ENCODE data around the gene VEPH1.

The VEPH1 gene

GRCh38 chr3:157398598-157398997, 104.6 kb downstream of the VEPH1 start:
- Histone ChIP-seq H3K27me3 (ENCODE audit: insufficient read depth, poor library complexity, severe bottlenecking) (peaks cover 6% of the 10 kb centered on the region), H3K27ac (replicated peaks) (no peak overlapping the region), H3K4me3 (replicated peaks; ENCODE audit: insufficient read depth, low read length) (no peak overlapping the region)
- no peak for DNase-seq (ENCODE audit: low read depth in 1 of 2, low spot score in 1 of 2)
- TF ChIP-seq REST (IDR thresholded peaks at IDR 0.05; ENCODE audit: insufficient replicate concordance, low read depth) = no peak
- TF ChIP-seq CTCF (IDR thresholded peaks at IDR 0.05; ENCODE audit: insufficient read depth, low read length) = no peak
- TF ChIP-seq POLR2AphosphoS5 (IDR thresholded peaks at IDR 0.05; ENCODE audit: low read depth) = no peak
- TF ChIP-seq SPI1 (IDR thresholded peaks at IDR 0.05; ENCODE audit: borderline replicate concordance, low read depth) = no peak
- no peak for TF ChIP-seq GABPA (IDR thresholded peaks at IDR 0.05; ENCODE audit: low read depth)

GRCh38 chr3:157394411-157394810, 108.8 kb downstream of the VEPH1 start:
- no peak for DNase-seq (ENCODE audit: low read depth in 1 of 2, low spot score in 1 of 2)
- no peak for TF ChIP-seq REST (IDR thresholded peaks at IDR 0.05; ENCODE audit: insufficient replicate concordance, low read depth)
- no peak for TF ChIP-seq SPI1 (IDR thresholded peaks at IDR 0.05; ENCODE audit: borderline replicate concordance, low read depth)
- no peak for TF ChIP-seq GABPA (IDR thresholded peaks at IDR 0.05; ENCODE audit: low read depth)
- TF ChIP-seq CTCF (IDR thresholded peaks at IDR 0.05; ENCODE audit: insufficient read depth, low read length) = no peak
- no peak for TF ChIP-seq POLR2AphosphoS5 (IDR thresholded peaks at IDR 0.05; ENCODE audit: low read depth)
- Histone ChIP-seq H3K27me3 (ENCODE audit: insufficient read depth, poor library complexity, severe bottlenecking) (no peaks in the 10 kb centered on the region), H3K4me3 (replicated peaks; ENCODE audit: insufficient read depth, low read length) (no peak overlapping the region), H3K27ac (replicated peaks) (no peak overlapping the region)

GRCh38 chr3:157393113-157393512, 110.1 kb downstream of the VEPH1 start:
- Histone ChIP-seq H3K4me3 (replicated peaks; ENCODE audit: insufficient read depth, low read length) (no peak overlapping the region), H3K27me3 (ENCODE audit: insufficient read depth, poor library complexity, severe bottlenecking) (no peaks in the 10 kb centered on the region), H3K27ac (replicated peaks) (no peak overlapping the region)
- no peak for TF ChIP-seq GABPA (IDR thresholded peaks at IDR 0.05; ENCODE audit: low read depth)
- no peak for TF ChIP-seq POLR2AphosphoS5 (IDR thresholded peaks at IDR 0.05; ENCODE audit: low read depth)
- no peak for TF ChIP-seq CTCF (IDR thresholded peaks at IDR 0.05; ENCODE audit: insufficient read depth, low read length)
- no peak for TF ChIP-seq REST (IDR thresholded peaks at IDR 0.05; ENCODE audit: insufficient replicate concordance, low read depth)
- TF ChIP-seq SPI1 (IDR thresholded peaks at IDR 0.05; ENCODE audit: borderline replicate concordance, low read depth) = no peak
- no peak for DNase-seq (ENCODE audit: low read depth in 1 of 2, low spot score in 1 of 2)
